Gastroesophageal sphincter (tissue), 4 donors: Measurements from ENCODE around the gene SIX2. TPM values are rescaled to one million over a fixed set of nuclear protein-coding genes. Genes with fewer than 3 reads are reported as not detected.

Source experiments
- ATAC-seq: fragments of 150-250 bp; one replicate; pipeline ENCODE4 v1.9.1; 2016; ENCODE audit warnings: mild to moderate bottlenecking, moderate library complexity
- H3K27ac ChIP-seq, 4 donors: fragments of 200-600 bp; sonication (generic) in 3 of 4; 1 replicate in 3 of 4; 2 replicates in 1 of 4; pipeline ENCODE4 v1.5.1; 2016 to 2019
- H3K27me3 ChIP-seq: fragments of 200-600 bp; sonication (generic); one replicate; pipeline ENCODE4 v1.5.1; 2019
- H3K36me3 ChIP-seq, 2 donors: fragments of 200-600 bp; sonication (generic); one replicate each; pipeline ENCODE4 v1.5.1; 2019; ENCODE audit warnings: control low read depth in 1 of 2
- H3K4me1 ChIP-seq, 3 donors: fragments of 200-600 bp; sonication (generic); 1 replicate in 2 of 3; 2 replicates in 1 of 3; pipeline ENCODE4 v1.5.1; 2016 to 2019; ENCODE audit warnings: control low read depth in 2 of 3
- H3K4me3 ChIP-seq, 2 donors: fragments of 200-600 bp; sonication (generic); one replicate each; pipeline ENCODE4 v1.5.1; 2019; ENCODE audit warnings: mild to moderate bottlenecking in 1 of 2, moderate library complexity in 1 of 2
- H3K9me3 ChIP-seq, 3 donors: fragments of 200-600 bp; sonication (generic); one replicate each; pipeline ENCODE4 v1.5.1; 2017 to 2019; ENCODE audit warnings: control low read depth in 2 of 3
- CTCF ChIP-seq, 4 experiments: fragments of 200-600 bp in 2 of 4; fragments of 450-650 bp in 2 of 4; sonication (generic) in 1 of 4; IDR thresholded peaks; one replicate each; pipeline ENCODE4 v1.5.1; 2017 to 2019; ENCODE audit warnings: antibody characterized with exemption in 4 of 4, mild to moderate bottlenecking in 2 of 4, moderate library complexity in 2 of 4
- EP300 ChIP-seq: sonication (generic); formaldehyde crosslinking; IDR thresholded peaks from one replicate; pipeline ENCODE4 v1.6.1; 2017; ENCODE audit warnings: antibody characterized with exemption, mild to moderate bottlenecking
- POLR2A ChIP-seq, 2 donors: fragments of 450-650 bp; IDR thresholded peaks; one replicate each; pipeline ENCODE4 v1.6.1; 2017; ENCODE audit warnings: antibody characterized with exemption in 2 of 2, mild to moderate bottlenecking in 2 of 2, moderate library complexity in 1 of 2
- POLR2AphosphoS5 ChIP-seq: sonication (generic); formaldehyde crosslinking; IDR thresholded peaks from one replicate; pipeline ENCODE4 v1.6.1; 2017; ENCODE audit warnings: antibody characterized with exemption
- WGBS, 2 donors: methylation state at CpG; one replicate each; pipeline ENCODE4 v1.1.5; 2018; ENCODE audit warnings: low coverage in 1 of 2; 5-methylcytosine and 5-hydroxymethylcytosine counted together
- total RNA-seq, 4 donors: library from RNA; depleted of rRNA; stranded (reverse); fragments of >200 nt; gene quantifications; one replicate each; pipeline ENCODE4 v1.1.0, GENCODE V29; 2016

SIX2 gene
- total RNA-seq = 1 to 10 TPM in 3 of 4 donors, not detected in 1; 1.2 to 1.7 (median 1.5) TPM

GRCh38 chr2:45009303-45009927 is at the start of gene SIX2:
TSS of gene SIX2 (minus strand) at chr2:45009452. CDS start at chr2:45009110, 342 bp downstream.
- TF ChIP-seq POLR2AphosphoS5 (no peak), EP300 (no peak), CTCF (IDR thresholded peaks at IDR 0.05) (peak in 1 of 4 experiments; percentile 9)
- WGBS, 2 donors = 0 to 3% methylated on average over 7 to 24 of the region's 61 CpGs
- H3K4me3 ChIP-seq = peak within 1 kb of the TSS; percentile 27 to 54
- H3K9me3 ChIP-seq = no peaks in the 10 kb centered on the region
- H3K27ac ChIP-seq = peak within 1 kb of the TSS in 3 of 4 donors; percentile 64 to 79 (median 73)
- H3K4me1 ChIP-seq = peaks cover 0 to 72% (median 26%) of the 10 kb centered on the region in 3 donors
- peaks cover 100% of the 10 kb centered on the region for H3K27me3 ChIP-seq
- peak; percentile 88 for ATAC-seq
- H3K36me3 ChIP-seq = no peaks in the 10 kb centered on the region

- WGBS, 2 donors = 38 to 80% methylated on average over 2 to 5 of the region's 7 CpGs
- H3K4me3 ChIP-seq = no peak overlapping the region
- H3K27me3 ChIP-seq = no peaks in the 10 kb centered on the region
- H3K9me3 ChIP-seq = no peaks in the 10 kb centered on the region
- TF ChIP-seq CTCF (IDR thresholded peaks at IDR 0.05) (no peak), POLR2A (IDR thresholded peaks at IDR 0.05) (no peak), EP300 (no peak), POLR2AphosphoS5 (no peak)
- H3K4me1 ChIP-seq = no peaks in the 10 kb centered on the region
- no peak for ATAC-seq
- H3K36me3 ChIP-seq = no peaks in the 10 kb centered on the region
- no peak overlapping the region for H3K27ac ChIP-seq
Observed at GRCh38 chr2:45055162-45055605, 45.9 kb upstream of the SIX2 start.

- H3K4me1 ChIP-seq = no peaks in the 10 kb centered on the region
- H3K4me3 ChIP-seq = no peak overlapping the region
- 61 to 89% methylated on average over 4 to 6 of the region's 8 CpGs for WGBS, 2 donors
- no peak for ATAC-seq
- H3K27me3 ChIP-seq = no peaks in the 10 kb centered on the region
- no peaks in the 10 kb centered on the region for H3K36me3 ChIP-seq
- TF ChIP-seq POLR2A (IDR thresholded peaks at IDR 0.05) (no peak), POLR2AphosphoS5 (no peak), CTCF (IDR thresholded peaks at IDR 0.05) (no peak), EP300 (no peak)
- H3K9me3 ChIP-seq = no peaks in the 10 kb centered on the region
- no peak overlapping the region for H3K27ac ChIP-seq
Observed at GRCh38 chr2:45053966-45054365, 44.7 kb upstream of the SIX2 start.

GRCh38 chr2:45052388-45052928 is 43.2 kb upstream of the SIX2 start:
- Histone ChIP-seq H3K9me3 (no peaks in the 10 kb centered on the region), H3K27me3 (no peaks in the 10 kb centered on the region), H3K4me1 (no peaks in the 10 kb centered on the region), H3K4me3 (no peak overlapping the region), H3K27ac (no peak overlapping the region), H3K36me3 (no peaks in the 10 kb centered on the region)
- ATAC-seq = no peak
- WGBS, 2 donors = 80 to 83% methylated on average over 2 to 5 of the region's 5 CpGs
- no peak for TF ChIP-seq CTCF (IDR thresholded peaks at IDR 0.05)
- no peak for TF ChIP-seq POLR2AphosphoS5
- no peak for TF ChIP-seq EP300
- TF ChIP-seq POLR2A (IDR thresholded peaks at IDR 0.05) = no peak
